Hepatic stellate cell (primary cell): ENCODE results near the gene MAST4.
A peak's percentile ranks its signal among the peaks of the same experiment; 100 is the strongest.

Experiments
- DNase-seq: peaks from one replicate; pipeline ENCODE4 v3.0.0; 2011; ENCODE audit warnings: low spot score

MAST4 gene

GRCh38 chr5:66992547-66992946 lies 396.4 kb downstream of the MAST4 start:
- no peak for DNase-seq

- no peak for DNase-seq
These were observed 397.3 kb downstream of the MAST4 start for GRCh38 chr5:66993448-66993847.

GRCh38 chr5:66993882-66994281 lies 397.7 kb downstream of the MAST4 start:
- no peak for DNase-seq

GRCh38 chr5:66994790-66995189 lies 398.6 kb downstream of the MAST4 start:
- DNase-seq, result no peak

- no peak for DNase-seq
These were observed 404.7 kb downstream of the MAST4 start for GRCh38 chr5:67000794-67001475.

GRCh38 chr5:67002832-67003684 lies 406.9 kb downstream of the MAST4 start:
- DNase-seq, result no peak

- DNase-seq, result no peak
These were observed 407.4 kb downstream of the MAST4 start for GRCh38 chr5:67003685-67003934.

- peak; percentile 53 for DNase-seq
These were observed 407.9 kb downstream of the MAST4 start for GRCh38 chr5:67003935-67004729.

GRCh38 chr5:67004730-67005350 lies 408.6 kb downstream of the MAST4 start:
- no peak for DNase-seq

- DNase-seq, result no peak
These were observed 409.7 kb downstream of the MAST4 start for GRCh38 chr5:67005737-67006499.

GRCh38 chr5:67006500-67006848 lies 410.3 kb downstream of the MAST4 start:
- no peak for DNase-seq

- DNase-seq, result no peak
These were observed 412.8 kb downstream of the MAST4 start for GRCh38 chr5:67009028-67009427.

- DNase-seq, result peak; percentile 15
These were observed 414.7 kb downstream of the MAST4 start for GRCh38 chr5:67010684-67011409.

- DNase-seq, result no peak
These were observed 415.2 kb downstream of the MAST4 start for GRCh38 chr5:67011422-67011821.

GRCh38 chr5:67012171-67012570 lies 416.0 kb downstream of the MAST4 start:
- no peak for DNase-seq

GRCh38 chr5:67013719-67014118 lies 417.5 kb downstream of the MAST4 start:
- no peak for DNase-seq

- DNase-seq, result no peak
These were observed 418.0 kb downstream of the MAST4 start for GRCh38 chr5:67014191-67014590.

GRCh38 chr5:67014957-67015400 lies 418.8 kb downstream of the MAST4 start:
- DNase-seq, result no peak

GRCh38 chr5:67015541-67016191 lies 419.5 kb downstream of the MAST4 start:
- peak; percentile 5 for DNase-seq

GRCh38 chr5:67019065-67019845 lies 423.1 kb downstream of the MAST4 start:
- DNase-seq, result no peak
